Stimulated activated CD8-positive, alpha-beta memory T cell treated with anti-CD3 and anti-CD28 coated beads, Interleukin-12 subunit alpha, Interleukin-12 subunit beta, amount 100 ng/mL, for 1 hour (primary cell): Measurements from ENCODE around the gene PMPCA.

ENCODE experiments used
- DNase-seq: peaks from one replicate; pipeline ENCODE4 v3.0.0-alpha.2; 2020; ENCODE audit warnings: low read depth

Gene PMPCA, protein sequence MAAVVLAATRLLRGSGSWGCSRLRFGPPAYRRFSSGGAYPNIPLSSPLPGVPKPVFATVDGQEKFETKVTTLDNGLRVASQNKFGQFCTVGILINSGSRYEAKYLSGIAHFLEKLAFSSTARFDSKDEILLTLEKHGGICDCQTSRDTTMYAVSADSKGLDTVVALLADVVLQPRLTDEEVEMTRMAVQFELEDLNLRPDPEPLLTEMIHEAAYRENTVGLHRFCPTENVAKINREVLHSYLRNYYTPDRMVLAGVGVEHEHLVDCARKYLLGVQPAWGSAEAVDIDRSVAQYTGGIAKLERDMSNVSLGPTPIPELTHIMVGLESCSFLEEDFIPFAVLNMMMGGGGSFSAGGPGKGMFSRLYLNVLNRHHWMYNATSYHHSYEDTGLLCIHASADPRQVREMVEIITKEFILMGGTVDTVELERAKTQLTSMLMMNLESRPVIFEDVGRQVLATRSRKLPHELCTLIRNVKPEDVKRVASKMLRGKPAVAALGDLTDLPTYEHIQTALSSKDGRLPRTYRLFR

DNA sequence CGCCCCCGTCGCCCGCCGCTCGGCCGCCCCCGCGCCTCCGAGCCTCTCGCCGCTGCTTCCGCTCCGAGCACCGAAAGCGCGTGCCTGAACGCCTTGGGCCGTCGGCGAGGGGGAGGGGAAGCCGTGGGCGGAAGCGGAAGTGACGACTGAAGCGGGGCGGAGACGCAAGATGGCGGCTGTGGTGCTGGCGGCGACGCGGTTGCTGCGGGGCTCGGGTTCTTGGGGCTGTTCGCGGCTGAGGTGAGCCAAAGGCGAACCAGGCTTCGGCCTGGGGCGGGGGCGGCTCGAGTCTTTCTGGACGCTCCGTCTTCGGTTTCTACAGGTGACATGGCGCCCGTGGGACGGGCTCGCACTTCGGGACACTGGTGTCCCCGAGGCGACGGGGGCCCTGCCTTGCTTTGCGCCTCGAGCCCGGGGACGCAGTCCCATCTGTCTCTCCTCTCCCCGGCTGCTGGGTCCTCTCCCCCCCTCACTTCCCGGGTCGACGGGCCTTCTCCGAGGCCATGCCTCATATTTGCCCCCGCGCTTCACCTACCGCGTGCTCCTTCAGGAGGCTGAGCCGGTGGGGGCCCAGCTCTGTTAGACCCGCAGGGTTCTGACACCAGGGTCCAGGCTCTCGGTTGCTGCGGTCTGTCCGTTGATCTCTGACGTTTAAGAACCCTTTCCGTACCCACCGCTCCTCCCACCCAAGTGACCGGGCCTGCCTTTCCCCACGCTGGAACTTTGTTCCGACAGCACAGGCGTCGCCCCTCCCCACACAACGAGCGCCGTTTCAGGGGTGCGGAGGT is at the start of gene PMPCA, which contains the start of gene ENTR1:
PMPCA (plus strand) TSS at position 159 of the 788 bp plus-strand sequence; CDS start at position 170, 11 bp downstream.
ENTR1 (minus strand) TSS at position 115 of the 788 bp plus-strand sequence. CDS start 217 bp downstream, outside the sequence.
- peak; percentile 94 for DNase-seq

DNA sequence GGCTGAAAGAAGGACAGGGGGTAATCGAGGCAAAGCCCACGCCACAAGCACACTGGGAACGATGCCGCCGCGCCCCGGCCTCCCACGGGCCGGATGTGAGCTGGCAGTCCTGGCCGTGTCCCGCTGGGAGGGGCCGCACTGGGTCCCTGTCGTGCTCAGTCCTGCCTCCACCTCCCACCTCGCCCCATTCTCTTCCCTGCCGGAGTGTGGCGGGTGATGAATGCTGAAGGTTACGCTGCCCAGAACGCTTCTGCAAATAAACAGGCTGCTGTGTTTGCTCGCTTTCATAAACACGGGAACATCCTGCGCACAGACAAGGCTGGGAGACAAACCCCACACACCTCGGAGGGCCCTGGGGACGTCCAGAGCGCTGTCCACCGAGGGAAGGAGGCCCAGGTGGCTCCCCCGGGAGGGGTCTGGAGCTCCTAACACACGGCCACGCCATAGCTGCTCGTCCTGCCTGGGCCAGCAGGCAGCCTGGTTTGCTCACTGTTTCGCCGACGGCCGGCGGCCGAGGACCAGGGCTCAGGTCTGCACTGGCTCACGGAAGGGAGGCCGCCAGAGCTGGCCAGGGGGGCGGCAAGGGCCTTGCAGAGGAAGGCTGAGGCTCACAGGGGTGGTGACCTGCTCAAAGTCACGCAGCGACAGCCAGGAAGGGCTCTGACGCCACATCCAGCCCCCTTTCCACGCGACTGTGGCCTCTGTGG is 49.3 kb upstream of the PMPCA start:
- no peak for DNase-seq

DNA sequence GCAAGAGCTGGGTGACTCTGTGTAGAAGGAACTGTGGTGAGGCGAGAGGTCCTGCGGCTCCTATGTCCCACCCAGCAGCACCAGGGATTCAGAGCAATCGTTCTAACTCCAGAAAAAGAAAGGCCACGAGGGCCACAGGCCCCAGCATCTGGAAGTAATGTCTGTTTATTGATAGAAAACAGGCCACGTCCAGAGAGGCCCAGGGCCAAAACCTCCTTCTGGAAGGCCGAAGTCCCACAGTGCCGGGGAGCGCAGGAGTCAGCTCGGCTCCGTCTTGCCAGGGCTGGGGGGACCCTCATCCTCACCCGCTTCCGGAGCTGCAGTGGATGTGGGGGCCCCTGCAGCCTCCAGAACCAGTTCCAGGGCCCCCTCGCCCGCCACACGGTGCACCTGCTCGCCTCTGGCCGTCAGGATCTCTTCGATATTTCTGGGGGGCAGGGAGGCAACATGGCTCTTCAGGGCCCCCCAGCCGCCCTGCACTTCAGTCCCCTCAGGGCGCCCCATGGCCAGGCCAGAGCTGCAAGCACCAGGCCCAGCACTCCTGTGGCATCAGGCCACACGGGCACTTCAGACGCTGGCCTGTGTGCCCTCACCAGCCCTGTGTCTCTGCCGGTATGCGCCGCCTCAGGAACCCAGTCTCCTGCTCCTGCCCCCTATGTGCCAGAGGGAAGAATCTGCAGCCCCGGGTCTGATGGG is 48.6 kb upstream of the PMPCA start:
- no peak for DNase-seq

DNA sequence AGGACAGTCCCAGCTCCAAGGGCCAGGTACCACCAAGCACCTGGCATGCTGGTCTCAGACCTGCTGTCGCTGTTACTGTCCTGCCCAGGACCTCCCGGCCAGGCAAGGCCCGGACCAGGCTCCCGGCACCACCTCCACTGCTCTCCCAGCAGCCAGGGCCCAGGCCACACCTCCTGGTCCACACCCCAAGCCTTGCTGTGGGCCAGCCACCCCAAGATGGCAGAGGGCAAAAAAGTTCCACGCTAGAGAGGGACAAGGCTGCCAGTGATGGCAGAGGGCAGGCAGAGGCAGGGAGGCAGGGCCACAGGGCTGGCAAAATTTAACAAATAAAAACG is 48.0 kb upstream of the PMPCA start:
- no peak for DNase-seq

DNA sequence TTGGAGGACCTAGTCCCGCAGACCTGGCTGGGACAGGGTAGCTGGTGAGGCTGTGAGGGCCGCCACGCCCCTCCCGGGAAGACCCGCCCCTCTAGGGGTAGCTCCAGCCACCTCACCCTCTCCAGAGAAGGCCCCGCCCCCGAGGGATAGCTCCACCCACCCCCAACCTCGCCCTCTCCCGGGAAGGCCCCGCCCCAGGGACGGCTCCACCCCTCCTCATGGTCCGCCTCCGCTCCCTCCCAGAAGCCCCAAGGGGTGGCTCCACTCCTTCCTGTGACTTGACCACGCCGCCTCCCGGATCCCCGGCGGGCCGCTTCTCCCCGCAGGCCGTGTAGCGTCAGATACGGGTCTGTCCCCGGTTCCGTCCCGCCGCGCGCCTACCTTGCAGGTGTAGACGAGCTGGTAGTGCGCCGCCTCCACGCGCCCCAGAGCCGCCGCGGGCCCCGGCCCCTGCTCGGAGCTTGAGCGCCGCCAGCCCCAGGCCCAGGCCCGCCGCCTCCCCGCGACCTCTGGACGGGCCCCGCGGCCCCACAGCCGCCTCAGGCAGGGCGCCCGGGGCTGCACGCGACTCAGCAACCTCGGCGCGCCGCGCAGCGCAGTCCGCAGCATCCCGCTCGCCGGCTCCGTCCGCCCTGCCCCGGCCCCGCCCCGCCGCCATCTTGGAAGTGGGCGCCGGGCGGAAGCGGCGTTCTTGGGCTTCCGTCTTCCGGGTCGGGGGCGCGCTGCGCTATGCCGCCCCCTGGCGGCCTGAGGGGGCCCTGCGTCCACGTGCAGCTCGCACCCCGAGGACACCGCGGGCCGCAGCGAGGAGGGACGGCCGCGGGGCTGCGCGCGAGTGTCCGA is 47.1 kb upstream of the PMPCA start, which contains the start of gene DNLZ:
DNLZ (minus strand) TSS at position 639 of the 843 bp plus-strand sequence; CDS start at position 609, 30 bp downstream.
- DNase-seq, result peak; percentile 90

DNA sequence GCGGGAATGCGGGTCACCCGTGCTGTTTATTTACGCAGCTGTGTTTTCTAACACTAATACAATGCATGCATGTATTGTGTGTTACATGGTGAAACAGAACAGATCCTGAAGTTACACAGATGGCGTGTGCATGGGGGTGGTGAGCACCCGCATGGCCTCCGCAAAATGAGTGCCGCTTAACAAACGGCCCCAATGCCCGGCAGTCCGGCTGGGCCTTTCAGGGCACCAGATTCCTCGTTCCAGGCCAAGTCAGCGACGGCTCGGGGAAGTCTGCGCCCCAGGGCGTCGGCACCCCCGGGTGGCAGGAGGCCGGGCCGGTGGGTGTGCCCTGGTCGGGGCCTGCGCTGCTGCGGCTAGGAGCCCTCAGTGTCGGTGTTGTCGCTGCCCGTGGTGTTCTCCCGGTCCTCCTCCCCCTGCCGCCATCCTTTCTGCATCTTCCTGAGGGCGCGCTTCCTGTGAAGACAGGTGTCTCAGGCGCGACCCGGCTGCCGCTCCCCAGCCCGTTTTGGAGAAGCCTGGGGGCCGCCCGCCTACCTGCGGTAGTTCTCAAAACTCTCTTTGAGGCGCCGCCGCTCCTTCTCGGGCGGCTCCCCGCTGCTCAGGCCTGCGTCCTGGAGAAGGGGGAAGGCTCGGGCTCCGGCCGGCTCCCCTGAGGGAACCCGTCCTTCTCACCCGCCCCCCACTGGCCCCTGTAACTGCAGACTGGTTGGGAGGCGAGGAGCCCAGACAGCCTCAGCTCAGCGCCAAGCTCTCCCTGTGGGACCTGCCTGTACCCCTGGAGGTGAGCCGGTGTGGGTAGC is 46.3 kb upstream of the PMPCA start:
- no peak for DNase-seq

DNA sequence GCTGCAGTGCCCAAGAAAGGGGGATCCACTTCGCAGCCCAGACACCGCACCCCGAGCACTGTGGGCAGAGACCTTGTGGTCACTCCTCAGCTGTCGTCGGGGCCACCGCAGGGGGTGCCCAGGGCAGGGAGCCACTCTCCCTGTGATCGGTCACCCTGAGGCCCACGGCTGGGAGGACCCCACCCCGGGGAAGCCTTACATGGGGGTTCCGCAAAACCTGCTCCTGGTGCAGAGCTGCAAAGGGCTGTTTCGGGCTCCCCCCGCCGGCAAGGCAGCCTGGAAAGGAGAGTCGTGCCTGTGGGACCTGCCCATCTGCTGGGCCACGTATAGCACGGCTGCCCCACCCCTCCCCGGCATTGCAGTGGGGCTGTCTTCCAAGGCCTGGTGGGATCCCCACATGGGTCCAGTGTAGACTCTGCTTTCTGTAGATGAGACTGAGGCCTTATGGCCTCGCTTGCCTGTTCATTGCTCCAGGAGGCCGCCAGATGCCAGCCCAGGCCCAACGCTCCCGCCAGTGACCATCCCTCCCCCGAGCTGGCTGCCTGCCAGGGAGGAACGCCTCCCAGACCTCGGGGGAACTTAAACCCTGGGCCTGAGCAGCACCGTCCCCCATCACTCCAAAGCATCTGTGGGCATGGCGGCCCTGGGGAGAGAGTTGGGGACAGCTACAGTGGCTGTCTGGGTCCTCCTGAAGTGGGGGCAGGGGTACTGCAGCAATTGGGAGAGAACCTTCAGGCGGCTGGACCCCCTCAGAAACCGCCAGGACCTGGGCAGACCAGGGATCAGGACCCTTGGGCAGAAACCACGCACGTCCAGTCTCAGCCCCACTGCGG is 45.3 kb upstream of the PMPCA start:
- DNase-seq, result no peak

DNA sequence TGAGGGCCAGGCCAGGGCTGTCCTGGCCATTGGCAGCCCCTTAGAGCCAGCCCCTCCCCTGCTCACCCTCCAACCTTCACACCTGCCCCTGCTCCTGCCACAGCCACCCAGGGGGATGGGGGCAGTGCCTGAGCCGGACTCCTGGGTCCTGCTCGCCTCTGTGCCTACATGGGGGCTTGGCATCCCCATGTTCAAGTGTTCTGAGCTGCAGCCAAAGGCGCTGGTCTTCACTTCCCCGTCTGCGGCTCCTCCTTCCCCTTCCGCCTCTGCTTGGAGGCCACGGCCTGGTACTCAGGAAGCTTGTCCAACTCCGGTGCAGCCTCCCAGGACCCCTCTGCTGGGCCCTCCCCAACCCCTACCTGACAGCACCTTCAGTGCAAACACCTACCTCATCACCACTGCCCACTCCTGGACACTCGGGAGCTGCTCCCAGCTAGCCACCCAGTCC is 44.7 kb upstream of the PMPCA start:
- no peak for DNase-seq

DNA sequence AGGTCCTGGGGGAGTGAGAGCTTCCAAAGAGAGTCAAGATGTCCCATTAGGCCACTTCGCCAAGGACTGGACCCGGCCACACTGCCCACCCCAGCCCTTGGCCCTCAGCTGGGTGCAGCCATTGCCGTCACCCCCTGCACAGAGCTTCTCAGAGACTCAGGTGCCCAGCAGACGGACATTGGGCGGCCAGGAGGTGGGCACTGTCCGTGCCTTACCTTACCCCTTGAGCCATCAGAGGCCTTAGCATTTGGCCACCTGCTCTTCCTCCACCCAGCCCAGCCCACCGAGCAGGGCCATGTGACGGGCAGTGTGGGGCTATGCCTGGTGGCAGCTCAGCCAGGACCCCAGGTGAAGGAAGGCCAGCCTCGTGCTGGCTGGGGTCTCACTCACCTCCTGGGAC is 43.6 kb upstream of the PMPCA start:
- DNase-seq, result no peak

DNA sequence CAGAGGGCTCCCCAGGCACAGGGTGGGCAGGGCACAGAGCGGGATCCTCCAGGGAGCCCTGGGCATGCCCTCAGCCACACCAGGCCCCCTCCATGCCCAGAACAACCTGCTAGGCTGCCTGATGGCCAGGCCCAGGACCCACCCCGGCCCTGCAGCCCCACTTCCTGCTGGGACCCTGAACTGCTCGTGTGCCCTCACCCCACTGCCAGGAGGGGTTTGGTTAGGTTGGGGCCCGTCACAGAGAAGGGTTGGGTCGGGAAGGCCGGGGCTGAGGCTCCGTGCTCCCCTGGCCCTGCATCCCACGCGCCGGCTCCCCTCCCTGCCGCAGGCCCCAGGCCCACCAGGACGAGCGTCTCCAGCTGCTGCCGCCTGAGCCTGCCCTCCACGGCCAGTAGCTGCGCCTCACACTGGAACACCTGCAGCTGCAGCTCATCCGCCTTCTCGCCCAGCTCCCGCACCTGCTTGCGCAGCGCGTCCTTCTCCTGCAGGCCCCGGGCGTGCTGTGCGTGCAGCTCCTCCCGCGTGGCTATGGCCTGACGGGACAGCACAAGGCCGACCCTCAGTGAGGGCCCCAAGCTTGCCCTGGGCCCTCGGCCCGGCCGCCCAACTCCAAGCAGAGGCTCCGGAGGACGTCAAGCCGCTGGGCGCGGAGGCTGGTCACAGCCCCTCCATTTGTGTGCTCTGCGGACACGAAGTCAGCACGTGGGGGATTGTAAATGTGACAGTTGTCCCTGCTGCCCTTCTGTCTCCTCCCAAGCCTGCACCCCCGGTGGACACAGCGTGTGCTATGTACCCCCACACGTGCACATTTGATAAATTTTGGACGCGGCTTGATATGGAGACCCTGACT is 42.9 kb upstream of the PMPCA start:
- DNase-seq, result no peak

DNA sequence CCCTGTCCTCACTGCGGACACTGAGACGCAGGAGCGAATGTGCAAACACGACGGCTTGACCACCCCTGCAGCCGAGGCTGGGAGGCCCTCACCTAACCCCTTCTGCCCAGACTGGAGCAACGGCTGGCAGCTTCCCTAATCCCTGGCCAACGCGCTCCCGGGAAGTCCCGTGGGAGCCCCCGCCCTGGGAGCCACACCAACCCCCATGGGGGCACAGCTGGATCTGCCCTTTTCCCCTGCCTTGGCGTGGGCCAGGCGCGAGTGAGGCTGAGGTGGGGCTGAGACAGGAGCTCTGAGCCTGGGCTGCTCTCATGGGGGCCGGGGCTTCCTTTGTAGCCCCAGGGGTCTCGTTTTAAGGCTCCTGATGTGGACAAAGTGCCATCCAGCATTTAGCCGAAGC is 42.3 kb upstream of the PMPCA start:
- DNase-seq, result no peak

DNA sequence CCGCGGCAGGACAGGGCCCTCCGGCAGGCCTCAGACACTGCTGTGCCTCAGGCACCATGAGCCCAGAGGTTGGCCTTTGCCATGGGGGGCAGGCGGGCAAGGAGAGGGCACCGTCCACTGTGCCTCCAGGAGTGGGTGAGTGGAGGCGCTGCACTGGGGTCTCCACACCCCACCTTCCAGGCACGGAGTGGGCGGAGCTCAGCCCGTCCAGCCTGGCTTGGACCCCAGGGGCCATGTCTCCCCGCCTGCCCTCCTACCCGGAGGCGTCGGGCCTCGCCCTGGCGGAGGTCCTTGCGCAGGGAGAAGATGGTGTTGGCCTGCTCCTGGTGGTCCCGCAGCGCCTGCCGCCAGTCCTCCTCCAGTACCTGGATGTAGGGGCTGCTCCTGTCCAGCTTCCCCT is 40.4 kb upstream of the PMPCA start:
- DNase-seq, result no peak

DNA sequence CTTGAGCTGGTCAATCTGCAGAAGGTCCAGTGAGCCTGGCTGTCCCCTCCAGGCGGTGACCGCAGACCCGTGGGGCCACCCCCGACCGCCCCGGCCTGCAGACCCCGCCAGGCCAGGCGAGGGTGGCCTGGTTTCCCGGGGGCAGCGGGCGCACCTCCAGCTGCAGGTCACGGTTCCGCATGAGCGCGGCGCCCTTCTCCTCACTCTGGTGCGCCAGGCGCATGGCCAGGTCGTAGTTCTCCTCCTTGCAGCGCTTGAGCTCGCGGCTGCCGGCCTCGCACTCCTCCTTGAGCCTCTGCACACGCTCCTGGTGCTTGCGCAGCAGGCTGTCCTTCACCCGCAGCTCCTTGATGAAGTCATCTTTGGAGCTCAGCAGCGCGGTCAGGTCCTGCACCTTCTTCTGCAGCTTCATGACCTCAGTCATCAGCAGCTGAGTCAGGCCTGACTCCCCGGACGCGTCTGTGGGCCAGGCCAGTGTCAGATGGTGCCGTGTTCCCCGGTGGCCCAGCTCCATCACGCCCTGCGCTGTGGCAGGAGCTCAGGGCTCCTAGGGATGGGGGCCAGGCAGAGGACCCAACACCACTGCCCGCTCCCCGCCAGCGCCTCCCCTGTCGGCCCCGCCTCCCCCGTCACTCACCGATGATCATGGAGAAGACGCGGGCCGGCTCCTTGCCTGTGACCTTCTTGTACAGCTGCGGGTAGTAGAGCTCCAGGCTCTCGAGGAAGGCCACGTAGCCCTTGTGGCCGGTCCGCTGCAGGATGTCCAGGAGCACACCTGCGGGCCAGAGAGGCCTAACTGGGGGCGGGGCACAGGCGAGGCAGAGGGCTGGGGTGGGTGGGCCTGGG is 39.5 kb upstream of the PMPCA start:
- no peak for DNase-seq

DNA sequence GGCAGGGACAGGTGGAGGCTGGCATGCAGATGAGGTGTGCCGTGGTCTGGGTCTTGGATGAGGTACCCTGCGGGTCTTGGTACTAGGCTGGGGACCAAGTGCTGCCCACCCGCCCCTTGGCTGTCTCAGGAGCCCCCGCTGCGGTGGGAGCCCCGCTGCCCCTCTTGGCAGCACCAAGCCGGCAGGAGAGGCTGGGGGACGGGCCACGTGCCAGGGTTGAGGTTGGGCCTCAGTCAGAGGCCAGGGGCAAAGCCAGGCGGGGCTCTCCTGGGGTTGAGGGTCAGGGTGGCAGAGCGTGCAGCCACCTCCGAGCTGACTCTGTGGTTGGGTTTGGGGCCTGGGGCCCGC is 39.0 kb upstream of the PMPCA start:
- no peak for DNase-seq

DNA sequence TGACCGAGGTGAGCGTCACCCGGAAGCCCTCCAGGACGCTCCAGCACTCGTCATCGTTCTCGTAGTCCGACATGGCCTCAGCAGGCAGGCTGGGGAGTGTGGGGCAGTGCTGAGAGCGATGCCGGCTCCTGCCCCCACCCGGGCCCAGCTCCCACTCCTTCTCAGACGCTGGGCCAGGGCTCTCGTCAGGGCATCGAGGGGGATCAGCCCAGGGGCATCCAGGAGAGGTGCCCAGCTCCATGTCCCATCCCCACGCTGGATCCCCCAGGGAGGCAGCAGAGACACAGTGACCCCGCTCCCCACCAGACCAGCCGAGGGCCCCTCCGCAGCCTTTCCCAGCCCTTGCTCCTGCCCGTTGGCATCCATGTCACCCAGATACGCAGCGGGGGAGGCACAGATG is 38.5 kb upstream of the PMPCA start:
- DNase-seq, result no peak

DNA sequence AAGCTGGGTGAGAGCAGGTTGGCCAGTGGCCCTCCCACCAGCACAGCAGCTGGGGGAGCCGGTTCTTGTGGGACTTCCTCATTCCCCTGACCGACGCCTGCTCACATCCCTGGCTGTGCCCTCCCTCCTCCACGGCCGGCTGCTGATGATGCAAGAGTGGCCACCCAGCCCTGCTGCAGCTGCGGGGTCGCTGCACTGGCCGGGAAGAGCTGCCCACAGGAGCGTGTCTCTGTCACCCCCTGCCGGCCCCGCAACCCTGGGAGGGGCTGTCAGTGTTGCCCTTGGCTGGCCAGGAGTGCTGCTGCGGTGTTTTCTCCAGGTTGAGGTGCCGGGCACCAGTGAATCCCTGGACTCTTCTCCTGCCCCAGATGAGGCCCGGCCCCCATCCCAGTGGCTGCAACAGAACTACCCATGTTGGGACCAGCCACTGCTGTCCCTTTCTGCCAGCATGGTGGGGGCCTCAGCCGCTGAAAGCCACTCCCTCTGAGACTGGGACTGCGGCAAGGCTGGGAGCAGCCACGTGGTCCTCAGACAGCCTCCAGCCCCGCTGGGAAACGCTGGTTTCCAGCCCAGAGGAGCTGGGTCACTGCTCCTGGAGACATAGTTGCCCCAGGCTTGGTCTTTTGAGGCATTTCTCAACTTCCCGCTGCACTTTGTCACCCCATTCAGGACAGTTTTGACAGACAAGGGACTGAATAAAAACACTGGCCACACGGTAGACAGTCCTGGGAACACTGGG is 37.7 kb upstream of the PMPCA start:
- no peak for DNase-seq
